GM12878 (cell line): ENCODE measurements around the gene PROX1. TPM values are rescaled to one million over a fixed set of nuclear protein-coding genes. Genes with fewer than 3 reads are reported as not detected.

Experiments
- ATAC-seq: fragments of 200-7000 bp; cut with Tn5 transposase; 3 replicates; pipeline ENCODE4 v1.9.1; 2020; ENCODE audit warnings: mild to moderate bottlenecking, moderate library complexity
- BruUV-seq: library from RNA; stranded (reverse); fragments of 400-500 nt; replicated peaks from 2 replicates; lab custom pipeline; 2021; lab: Mats Ljungman, UMichigan
- CTCF ChIA-PET: fragments of 300-600 bp; sonication (Branson Sonifier 250); formaldehyde crosslinking; extraction: SDS; loops from one replicate; lab custom pipeline; 2021; ENCODE audit warnings: inconsistent platforms; lab: Yijun Ruan, JAX
- POLR2A ChIA-PET: fragments of 350-600 bp; formaldehyde crosslinking; extraction: SDS; loops from one replicate; lab custom pipeline; 2021; ENCODE audit warnings: inconsistent platforms; lab: Charles Lee
- RAD21 ChIA-PET: fragments of 300-600 bp; sonication (Branson Sonifier 250); formaldehyde crosslinking; loops from one replicate; lab custom pipeline; 2023; ENCODE audit warnings: antibody characterized with exemption; ENCODE audit not compliant: unreplicated experiment; lab: Charles Lee
- SMC1A ChIA-PET: fragments of 300-600 bp; sonication (Branson Sonifier 250); formaldehyde crosslinking; loops from one replicate; lab custom pipeline; 2023; ENCODE audit not compliant: unreplicated experiment, uncharacterized antibody; lab: Charles Lee
- DNase-seq: peaks from one replicate; pipeline ENCODE4 v3.0.0-alpha.2; 2011; ENCODE audit warnings: low read depth, low spot score
- FAIRE-seq: peaks from 3 replicates; lab custom pipeline; 2011; peaks lifted over from hg19 to GRCh38; lab: Jason Lieb, UNC
- H2AFZ ChIP-seq: 2 replicates; pipeline ENCODE4 v1.6.0; 2011; ENCODE audit warnings: low read depth, low read length, control low read depth; ENCODE audit not compliant: control insufficient read depth
- H3K27ac ChIP-seq: 2 replicates; pipeline ENCODE4 v1.5.1; 2011; ENCODE audit warnings: control low read depth; ENCODE audit not compliant: control insufficient read depth, insufficient read depth
- H3K27me3 ChIP-seq, 2 experiments: replicated peaks in 1 of 2; 2 replicates each; pipeline versions ENCODE4 v1.6.0 to v1.6.1; 2011; ENCODE audit warnings: low read length in 1 of 2; ENCODE audit not compliant: control insufficient read depth in 2 of 2, insufficient read depth in 2 of 2
- H3K36me3 ChIP-seq, 2 experiments: 2 replicates each; pipeline ENCODE4 v1.5.1; 2011; ENCODE audit warnings: low read length in 1 of 2; ENCODE audit not compliant: control insufficient read depth in 2 of 2, insufficient read depth in 2 of 2
- H3K4me1 ChIP-seq: 2 replicates; pipeline ENCODE4 v1.6.1; 2011; ENCODE audit warnings: mild to moderate bottlenecking, low read length, moderate library complexity, mixed read lengths; ENCODE audit not compliant: control insufficient read depth, insufficient read depth
- H3K4me2 ChIP-seq: 2 replicates; pipeline ENCODE4 v1.6.0; 2011; ENCODE audit warnings: control low read depth; ENCODE audit not compliant: control insufficient read depth, insufficient read depth
- H3K4me3 ChIP-seq: fragments of 200-600 bp; sonication (generic); 2 replicates; pipeline ENCODE4 v1.5.1; 2016
- H3K79me2 ChIP-seq: 2 replicates; pipeline ENCODE4 v1.6.0; 2011; ENCODE audit warnings: low read length; ENCODE audit not compliant: control insufficient read depth, insufficient read depth
- H3K9ac ChIP-seq: 2 replicates; pipeline ENCODE4 v1.8.0; 2011; ENCODE audit warnings: low read length, control low read depth, mixed read lengths; ENCODE audit not compliant: control insufficient read depth, insufficient read depth
- H3K9me3 ChIP-seq: replicated peaks from 3 replicates; pipeline ENCODE4 v1.5.1; 2011; ENCODE audit warnings: mild to moderate bottlenecking, low read length; ENCODE audit not compliant: control insufficient read depth, insufficient read depth
- H4K20me1 ChIP-seq: 2 replicates; pipeline ENCODE4 v1.6.0; 2011; ENCODE audit not compliant: control insufficient read depth, insufficient read depth
- ATF2 ChIP-seq: IDR thresholded peaks from 2 replicates; pipeline ENCODE4 v1.6.1; 2012; ENCODE audit warnings: low read length, inconsistent platforms
- ATF3 ChIP-seq: IDR thresholded peaks from 2 replicates; pipeline ENCODE4 v1.6.1; 2011; ENCODE audit warnings: low read depth, mild to moderate bottlenecking, low read length, moderate library complexity, borderline replicate concordance; ENCODE audit errors: extremely low read depth
- BMI1 ChIP-seq: fragments of 450-650 bp; IDR thresholded peaks from 2 replicates; pipeline ENCODE4 v1.6.1; 2016; ENCODE audit warnings: mild to moderate bottlenecking, moderate library complexity, borderline replicate concordance
- CBX3 ChIP-seq: fragments of 200-600 bp; sonication (generic); IDR thresholded peaks from 2 replicates; pipeline ENCODE4 v1.6.1; 2016; ENCODE audit warnings: low read depth, borderline replicate concordance
- ESRRA ChIP-seq: IDR thresholded peaks from 2 replicates; pipeline ENCODE4 v1.6.1; 2012; ENCODE audit warnings: mild to moderate bottlenecking, low read length, improper control_type of control experiment
- FOS ChIP-seq: IDR thresholded peaks from 3 replicates; pipeline ENCODE4 v1.6.1; 2011; ENCODE audit warnings: borderline replicate concordance; ENCODE audit not compliant: insufficient read length; ENCODE audit errors: extremely low read depth
- MEF2A ChIP-seq: IDR thresholded peaks from 2 replicates; pipeline ENCODE4 v1.6.1; 2011; ENCODE audit warnings: low read depth, mild to moderate bottlenecking, low read length, moderate library complexity; ENCODE audit not compliant: insufficient read depth
- PBX3 ChIP-seq: IDR thresholded peaks from 2 replicates; pipeline ENCODE4 v1.6.1; 2011; ENCODE audit warnings: mild to moderate bottlenecking, low read depth, low read length, moderate library complexity; ENCODE audit not compliant: insufficient replicate concordance
- SKIL ChIP-seq: fragments of 450-650 bp; IDR thresholded peaks from 2 replicates; pipeline ENCODE4 v1.6.1; 2017; ENCODE audit warnings: mild to moderate bottlenecking, low read depth, inconsistent platforms; ENCODE audit not compliant: poor library complexity, severe bottlenecking
- STAT3 ChIP-seq: IDR thresholded peaks from 2 replicates; pipeline ENCODE4 v1.6.1; 2011; ENCODE audit warnings: low read depth, low read length, improper control_type of control experiment
- ZBTB4 ChIP-seq: fragments of 450-650 bp; formaldehyde crosslinking; IDR thresholded peaks from 2 replicates; pipeline ENCODE4 v1.4.0; 2022; ENCODE audit warnings: mild to moderate bottlenecking, moderate library complexity
- ZNF24 ChIP-seq: fragments of 450-650 bp; IDR thresholded peaks from 2 replicates; pipeline ENCODE4 v1.6.1; 2017; ENCODE audit warnings: antibody characterized with exemption, mild to moderate bottlenecking
- WGBS: methylation state at CpG from one replicate; pipeline ENCODE4 v1.1.6; 2016; ENCODE audit warnings: low lambda C conversion rate; ENCODE audit not compliant: insufficient replicate concordance, insufficient coverage; ENCODE audit errors: missing lambda C conversion rate; 5-methylcytosine and 5-hydroxymethylcytosine counted together
- in situ Hi-C: fragments of 300-500 bp; cut with MboI; formaldehyde crosslinking; loops from 9 replicates; pipeline ENCODE4 v1.14.3; 2018; ENCODE audit warnings: mixed read lengths
- intact Hi-C: fragments of 100-400 bp; cut with micrococcal nuclease; formaldehyde crosslinking; loops from one replicate; pipeline ENCODE4 v1.14.2; 2022; ENCODE audit not compliant: unreplicated experiment
- polyA plus RNA-seq, 11 experiments: library from polyadenylated mRNA; depleted of rRNA in 4 of 11; unstranded in 6 of 11; stranded (reverse) in 5 of 11; fragments of >200 nt; fragmentation: Nextera tagmentation in 4 of 11; fragmentation: Illumina TruSeq in 1 of 11; extraction: Ambion mirVana in 4 of 11; extraction: Trizol in 1 of 11; gene quantifications; 1 replicate in 1 of 11; 2 replicates in 10 of 11; pipeline versions ENCODE4 v1.2.1 to v1.2.3, GENCODE V29; 2011 to 2016; ENCODE audit warnings: inconsistent platforms in 2 of 11, missing spikeins in 2 of 11, low read depth in 1 of 11
- total RNA-seq, 4 experiments: library from RNA; depleted of rRNA in 3 of 4; stranded (reverse); fragments of >200 nt in 3 of 4; fragmentation: Illumina TruSeq in 1 of 4; extraction: Trizol in 1 of 4; gene quantifications; 2 replicates each; pipeline versions ENCODE4 v1.2.1 to v1.2.3, GENCODE V29; 2013 to 2021

The PROX1 gene
- total and polyA plus RNA-seq, 10 of the 15 experiments (the other 5 are each of a cell fraction or from before 2014, with no cell fraction given): under 0.01 to 0.44 (median 0.03) TPM; not detected in 4

GRCh38 chr1:214051786-214052185, 64.0 kb downstream of the PROX1 start:
- no peak for FAIRE-seq
- Histone ChIP-seq H3K79me2 (no peaks in the 10 kb centered on the region), H2AFZ (no peak overlapping the region), H3K36me3 (no peaks in the 10 kb centered on the region), H3K27ac (no peak overlapping the region), H3K9ac (no peak overlapping the region), H3K4me3 (no peak overlapping the region), H4K20me1 (no peaks in the 10 kb centered on the region), H3K4me2 (no peak overlapping the region), H3K4me1 (no peaks in the 10 kb centered on the region), H3K9me3 (no peaks in the 10 kb centered on the region), H3K27me3 (no peaks in the 10 kb centered on the region; a peak in 1 of 4 replicates)
- DNase-seq: no peak
- 14% methylated on average over 4 of the region's 4 CpGs for WGBS
- no TSS peak for BruUV-seq
- ChIA-PET RAD21 (no interaction called here), POLR2A (no interaction called here), SMC1A (interaction anchor here (1.8 kb wide), 1 partner anchor 11 kb away, joined by 3 read pairs; no protein-coding TSS in a partner anchor), CTCF (no interaction called here)
- ATAC-seq: no peak
- TF ChIP-seq MEF2A: no peak
- no peak for TF ChIP-seq BMI1
- TF ChIP-seq SKIL: no peak
- TF ChIP-seq ATF2: no peak
- no peak for TF ChIP-seq FOS
- TF ChIP-seq ZBTB4 (CRISPR knock-in tag): no peak
- no peak for TF ChIP-seq PBX3
- TF ChIP-seq STAT3: no peak
- no peak for TF ChIP-seq CBX3
- no peak for TF ChIP-seq ATF3
- no peak for TF ChIP-seq ESRRA
- no peak for TF ChIP-seq ZNF24
- in situ Hi-C loops: no loop called here
- intact Hi-C loops: no loop called here
